Stomach (tissue), 4 donors: ENCODE results near the gene PSMC5.

Experiments used
- CTCF ChIP-seq, 7 experiments: fragments of 450-650 bp in 4 of 7; fragments of 200-600 bp in 3 of 7; sonication (generic) in 3 of 7; IDR thresholded peaks; one replicate each; pipeline ENCODE4 v1.5.1; 2016 to 2019; ENCODE audit warnings: antibody characterized with exemption in 7 of 7, control low read depth in 2 of 7, mild to moderate bottlenecking in 1 of 7
- EP300 ChIP-seq: sonication (generic); formaldehyde crosslinking; IDR thresholded peaks from one replicate; pipeline ENCODE4 v1.6.1; 2017; ENCODE audit warnings: antibody characterized with exemption
- POLR2A ChIP-seq, 4 donors: fragments of 450-650 bp; IDR thresholded peaks; one replicate each; pipeline ENCODE4 v1.6.1; 2016; ENCODE audit warnings: antibody characterized with exemption in 4 of 4, control low read depth in 2 of 4, mild to moderate bottlenecking in 1 of 4, moderate library complexity in 1 of 4
- POLR2AphosphoS5 ChIP-seq, 3 donors: sonication (generic); formaldehyde crosslinking; IDR thresholded peaks; one replicate each; pipeline ENCODE4 v1.6.1; 2016; ENCODE audit warnings: antibody characterized with exemption in 3 of 3

GRCh38 chr17:63880706-63881105, 53.5 kb downstream of the PSMC5 start:
- TF ChIP-seq POLR2A (IDR thresholded peaks at IDR 0.05) (no peak), CTCF (IDR thresholded peaks at IDR 0.05) (no peak), EP300 (no peak), POLR2AphosphoS5 (IDR thresholded peaks at IDR 0.05) (no peak)
